ENCODE data around the gene ADGRA3.
"Not testable (repeated sequence)": the region's sequence is repeated elsewhere in the genome, so short reads cannot be mapped to it uniquely, and the experiment has no call there.

ADGRA3 gene

DNA sequence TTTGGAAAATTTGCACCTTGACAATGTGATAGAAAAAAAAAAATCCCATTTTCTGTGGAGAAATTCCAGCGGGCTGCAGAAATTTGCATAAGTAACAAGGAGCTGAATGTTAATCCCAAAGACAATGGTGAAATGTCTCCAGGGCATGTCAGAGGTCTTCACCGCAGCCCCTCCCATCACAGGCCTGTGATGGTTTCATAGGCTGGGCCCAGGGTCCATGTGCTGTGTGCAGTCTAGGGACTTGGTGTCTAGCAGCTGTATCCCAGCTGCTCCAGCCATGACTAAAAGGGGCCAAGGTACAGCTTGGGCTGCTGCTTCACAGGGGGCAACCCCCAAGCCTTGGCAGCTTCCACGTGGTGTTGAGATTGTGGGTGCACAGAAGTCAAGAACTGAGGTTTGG is 85.2 kb downstream of the ADGRA3 start:
- DNase-seq = no peak

DNA sequence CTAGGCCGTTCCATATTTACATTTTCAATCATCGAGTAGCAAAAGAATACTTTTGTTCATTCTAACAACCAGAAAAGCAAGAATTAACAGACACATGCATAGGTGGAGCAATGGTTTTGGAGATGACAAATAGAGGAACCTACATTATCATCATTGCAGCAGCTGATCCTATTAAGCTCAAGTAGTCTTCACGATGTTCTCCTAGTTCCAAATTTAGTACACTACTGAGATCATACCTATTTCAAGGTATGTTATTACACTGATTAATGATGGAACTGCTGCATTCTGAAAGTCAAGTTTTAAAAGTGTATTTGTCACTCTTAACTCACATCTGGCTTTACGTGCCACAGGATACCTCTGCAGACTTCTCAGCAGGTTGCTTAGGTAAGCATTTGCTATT is 87.4 kb downstream of the ADGRA3 start:
- no peak for DNase-seq

- DNase-seq = no peak
These were observed 88.2 kb downstream of the ADGRA3 start for GRCh38 chr4:22427675-22428074.

GRCh38 chr4:22420291-22420690 is 95.6 kb downstream of the ADGRA3 start:
- DNase-seq = no peak

GRCh38 chr4:22417408-22417807 is 98.5 kb downstream of the ADGRA3 start:
- DNase-seq = no peak

- DNase-seq = no peak
These were observed 99.5 kb downstream of the ADGRA3 start for GRCh38 chr4:22416403-22416802.

DNA sequence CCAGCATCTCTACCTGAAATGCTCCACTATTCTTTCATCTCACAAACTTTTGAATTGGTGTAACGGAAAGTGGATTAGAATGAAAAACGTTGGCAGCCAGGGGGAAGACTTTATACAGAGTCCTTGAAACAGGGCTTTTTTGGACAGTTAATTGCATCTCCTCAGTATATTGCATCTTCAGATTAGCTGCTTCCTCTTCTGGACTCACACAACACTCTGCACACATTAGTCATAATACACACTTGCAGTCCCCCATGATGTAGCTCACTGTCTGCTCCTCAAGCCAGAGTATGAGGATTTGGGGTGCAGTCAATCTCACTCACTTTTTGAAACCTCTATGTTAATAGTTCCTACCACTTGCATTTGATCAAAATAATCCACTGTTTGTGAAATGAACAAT is 101.0 kb downstream of the ADGRA3 start:
- DNase-seq = no peak

- DNase-seq = no peak
These were observed 102.4 kb downstream of the ADGRA3 start for GRCh38 chr4:22413471-22413870.

- no peak for DNase-seq
These were observed 103.9 kb downstream of the ADGRA3 start for GRCh38 chr4:22412013-22412412.

DNA sequence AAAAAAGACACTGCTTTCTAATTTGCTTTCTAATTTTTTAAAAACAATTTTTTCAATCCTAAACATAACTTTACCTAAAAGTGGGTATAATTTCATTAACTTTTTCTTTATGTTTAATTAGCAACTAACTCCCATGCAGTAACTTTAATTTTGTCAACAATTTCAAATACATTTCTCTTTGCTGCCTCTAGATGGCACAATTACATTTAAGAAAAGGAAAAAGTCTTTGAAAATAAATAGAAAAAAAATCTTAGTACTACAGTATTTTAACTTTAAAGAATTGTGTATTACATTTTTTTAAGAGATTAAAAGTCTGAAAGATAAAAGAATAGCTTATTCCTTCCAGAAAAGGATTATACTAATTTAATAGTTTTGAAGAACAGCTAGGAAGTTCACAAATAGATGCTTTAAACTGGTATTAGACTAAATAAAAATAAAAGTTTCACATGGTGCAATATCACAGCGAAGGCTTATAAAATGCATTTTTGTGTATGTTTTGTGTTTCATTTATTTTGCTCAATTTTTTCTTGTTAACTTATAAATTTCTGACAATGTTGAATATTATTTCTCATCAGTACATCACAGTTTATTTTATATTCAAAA is 105.1 kb downstream of the ADGRA3 start:
- DNase-seq = peak in 1 of 2 donors; percentile 27

- no peak for DNase-seq
These were observed 107.4 kb downstream of the ADGRA3 start for GRCh38 chr4:22408474-22408873.

DNA sequence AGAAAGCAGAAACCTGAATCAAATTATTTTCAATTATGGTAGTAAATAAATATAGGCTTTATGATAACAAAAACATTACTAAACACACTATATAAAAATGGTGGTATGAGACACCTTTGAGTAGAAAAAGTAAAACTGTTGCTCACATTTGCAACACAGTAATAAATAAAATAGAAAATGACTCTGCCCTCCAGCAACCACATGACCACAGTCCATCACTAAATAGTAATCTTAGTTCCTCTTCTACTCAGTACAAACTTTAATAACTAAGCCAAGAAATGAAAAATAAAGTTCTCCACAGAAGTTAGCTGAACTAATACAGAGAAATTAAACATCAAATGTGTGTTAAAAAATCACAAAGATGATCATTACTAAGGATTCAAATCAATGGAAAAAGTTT is 108.5 kb downstream of the ADGRA3 start:
- DNase-seq = no peak

DNA sequence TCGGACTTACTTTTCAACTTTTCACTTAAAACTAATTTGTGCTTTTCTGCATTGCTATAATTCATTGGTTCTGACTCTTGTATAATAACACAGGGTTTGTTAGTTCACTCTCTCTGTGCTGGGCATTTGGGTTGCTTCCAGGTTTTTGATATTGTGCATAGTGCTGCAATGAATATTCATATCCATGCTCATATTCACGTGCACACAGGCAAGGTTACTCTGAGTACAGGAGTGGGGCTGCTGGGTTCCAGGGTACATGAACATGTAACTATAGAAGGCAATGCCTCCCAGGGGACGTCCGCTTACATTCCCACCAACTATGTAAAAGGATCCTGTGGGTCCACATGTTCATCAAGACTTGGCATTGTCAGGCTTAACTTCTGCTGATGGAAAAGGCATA is 117.2 kb downstream of the ADGRA3 start:
- no peak for DNase-seq

- DNase-seq = no peak
These were observed 124.3 kb downstream of the ADGRA3 start for GRCh38 chr4:22391551-22391950.

- DNase-seq = peak in 1 of 2 donors; percentile 63
These were observed 126.5 kb downstream of the ADGRA3 start for GRCh38 chr4:22389240-22389870.

DNA sequence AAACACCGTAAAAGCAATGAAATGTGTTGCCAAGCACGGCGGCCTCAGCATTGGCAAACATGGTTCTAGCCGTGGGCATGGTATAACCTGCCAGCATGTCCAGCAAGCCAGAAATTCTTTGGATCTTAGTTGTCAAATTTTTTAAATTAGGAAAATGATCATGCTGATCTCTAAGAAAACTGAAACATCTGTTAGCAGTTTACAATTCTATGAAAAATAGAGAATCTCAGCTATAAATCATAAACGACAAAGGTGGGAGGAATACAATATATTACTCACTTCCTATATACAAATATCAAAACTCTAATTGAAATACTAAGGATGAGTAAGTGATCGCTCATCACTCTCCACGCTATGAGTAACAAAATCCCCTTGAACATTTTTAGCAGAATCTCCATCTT is 130.3 kb downstream of the ADGRA3 start:
- DNase-seq = no peak

DNA sequence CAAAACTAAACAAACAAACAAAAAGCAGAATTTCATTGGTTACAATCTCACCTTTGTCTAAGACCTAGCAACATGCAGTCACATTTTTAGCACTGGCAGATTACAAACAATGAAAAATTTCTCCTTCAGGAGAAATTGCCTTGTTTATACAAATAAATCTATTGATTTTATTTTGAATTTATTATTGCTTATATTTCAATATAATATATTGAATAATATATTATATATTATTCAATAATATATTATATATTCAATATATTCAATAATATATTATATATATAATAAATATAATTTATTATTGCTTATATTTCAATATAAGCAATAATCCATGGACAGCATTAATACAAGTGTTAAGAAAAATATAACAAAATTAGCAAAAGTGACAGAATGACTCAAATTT is 131.7 kb downstream of the ADGRA3 start:
- DNase-seq = no peak

DNA sequence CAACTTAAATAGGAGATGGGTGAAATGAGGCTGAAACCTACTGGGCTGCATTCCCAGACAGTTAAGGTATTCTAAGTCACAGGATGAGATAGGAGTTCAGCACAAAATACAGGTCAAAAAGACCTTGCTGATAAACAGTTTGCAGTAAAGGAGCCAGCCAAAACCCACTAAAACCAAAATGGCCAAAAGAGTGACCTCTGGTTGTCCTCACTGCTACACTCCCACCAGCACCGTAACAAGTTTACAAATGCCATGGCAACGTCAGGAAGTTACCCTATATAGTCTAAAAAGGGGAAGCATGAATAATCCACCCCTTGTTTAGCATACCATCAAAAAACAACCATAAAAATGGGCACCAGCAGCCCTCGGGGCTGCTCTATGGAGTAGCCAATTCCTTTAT is 133.7 kb downstream of the ADGRA3 start:
- not testable (repeated sequence) for DNase-seq

GRCh38 chr4:22372986-22373385 is 142.9 kb downstream of the ADGRA3 start:
- DNase-seq = no peak

GRCh38 chr4:22369901-22370562 is 145.8 kb downstream of the ADGRA3 start:
- DNase-seq = no peak

- DNase-seq = no peak
These were observed 152.1 kb downstream of the ADGRA3 start for GRCh38 chr4:22363787-22364186.

DNA sequence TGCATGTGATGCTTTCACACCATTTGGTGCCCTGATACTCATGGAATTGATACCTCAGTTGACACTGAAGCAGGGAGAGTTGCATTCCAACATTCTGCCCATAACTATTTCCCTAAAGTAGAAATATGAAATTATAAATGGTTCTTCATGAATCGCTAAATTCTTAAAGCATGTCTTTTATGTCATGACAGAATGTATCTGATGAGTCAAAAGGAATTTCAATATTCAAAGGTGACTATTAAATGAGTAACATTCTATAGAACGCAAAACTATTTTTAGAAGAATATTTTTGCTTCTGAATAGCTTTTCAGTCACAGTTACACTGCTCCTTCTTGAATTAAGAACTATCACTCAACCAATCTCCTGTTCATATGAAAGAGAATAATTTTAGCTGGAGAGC is 152.8 kb downstream of the ADGRA3 start:
- no peak for DNase-seq

DNA sequence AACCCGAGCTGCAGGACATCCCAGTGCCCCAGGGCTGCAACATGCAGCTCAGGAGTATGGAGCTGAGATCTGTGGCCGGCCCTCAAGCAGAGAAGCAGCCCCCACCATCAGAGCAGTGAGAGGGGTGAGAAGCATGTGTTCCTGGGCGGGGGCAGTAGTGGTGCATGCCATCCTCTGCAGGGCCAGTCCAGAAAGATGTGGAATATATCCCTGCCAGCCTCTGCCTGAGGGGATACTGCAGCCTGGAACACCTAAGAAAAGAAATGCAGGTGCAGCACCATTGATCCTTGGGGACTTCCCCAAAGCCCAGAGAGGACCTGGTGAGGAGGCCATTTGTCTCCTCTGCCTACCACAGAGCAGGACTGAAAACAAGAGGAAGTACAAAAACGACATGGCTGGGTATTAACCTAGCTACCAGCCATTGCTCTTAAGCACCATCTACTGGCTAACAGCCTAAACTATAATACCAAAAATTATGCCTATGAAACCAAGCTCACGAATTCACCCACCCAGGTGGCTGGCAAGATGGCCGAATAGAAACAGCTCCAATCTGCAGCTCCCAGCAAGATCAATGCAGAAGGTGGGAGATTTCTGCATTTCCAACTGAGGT is 158.8 kb downstream of the ADGRA3 start:
- peak in 1 of 2 donors; percentile 26 for DNase-seq

GRCh38 chr4:22348410-22348809 is 167.5 kb downstream of the ADGRA3 start:
- no peak for DNase-seq

Measured in hippocampal formation (tissue), 2 donors.